HG02588 (cell line): ENCODE data around the gene GMDS.

Experiments used
- ATAC-seq: cut with Tn5 transposase; IDR thresholded peaks from one replicate; pipeline ENCODE4 v1.9.1; 2021; ENCODE audit warnings: mild to moderate bottlenecking, moderate library complexity; ENCODE audit not compliant: unreplicated experiment

The GMDS gene

DNA sequence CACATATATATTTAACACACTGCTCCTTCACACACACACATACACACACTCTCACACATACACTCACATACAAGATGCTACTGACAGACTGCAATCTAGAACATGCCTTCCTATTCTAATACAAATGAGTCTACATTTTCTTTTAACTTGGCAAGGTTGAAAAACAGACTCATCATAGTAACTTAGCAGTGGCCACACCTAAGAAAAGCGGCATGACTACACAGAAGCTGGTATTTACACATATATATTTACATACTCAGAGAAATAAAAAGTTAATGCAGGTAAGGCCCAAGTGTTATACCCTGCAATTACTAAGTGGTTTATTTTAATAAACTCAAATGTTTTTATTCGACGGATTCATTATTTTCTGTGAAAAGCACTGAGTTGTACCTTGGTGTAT lies 426.4 kb downstream of the GMDS start:
- no peak for ATAC-seq

DNA sequence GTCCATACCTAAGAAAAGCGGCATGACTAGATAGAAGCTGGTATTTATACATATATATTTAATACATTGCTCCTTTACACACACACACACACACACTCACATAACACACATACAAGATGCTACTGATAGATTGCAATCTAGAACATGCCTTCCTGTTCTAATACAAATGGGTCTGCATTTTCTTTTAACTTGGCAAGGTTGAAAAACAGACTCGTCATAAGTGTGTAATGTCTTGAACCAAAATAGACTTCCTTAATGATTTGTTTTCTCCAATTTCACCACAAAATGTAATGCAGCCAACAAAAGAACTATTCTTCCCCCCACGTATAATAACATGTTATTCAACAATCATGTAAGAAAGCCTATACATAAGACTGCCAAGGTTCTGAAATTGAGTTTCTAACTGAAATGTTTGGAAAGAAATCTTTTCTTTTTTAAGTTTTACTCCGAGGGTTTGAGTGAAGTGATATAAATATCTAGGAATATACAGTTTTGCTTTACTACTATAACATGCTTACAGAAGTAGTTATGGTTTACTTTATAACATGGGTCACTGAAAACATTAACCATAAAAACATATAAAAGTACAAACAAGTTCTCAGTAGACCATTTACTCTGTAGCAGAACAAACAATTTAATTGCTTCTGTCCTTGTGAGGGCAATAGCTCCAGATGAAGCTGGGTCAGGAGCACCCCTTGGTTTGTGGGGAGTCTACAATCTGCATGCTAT lies 428.2 kb downstream of the GMDS start:
- no peak for ATAC-seq

DNA sequence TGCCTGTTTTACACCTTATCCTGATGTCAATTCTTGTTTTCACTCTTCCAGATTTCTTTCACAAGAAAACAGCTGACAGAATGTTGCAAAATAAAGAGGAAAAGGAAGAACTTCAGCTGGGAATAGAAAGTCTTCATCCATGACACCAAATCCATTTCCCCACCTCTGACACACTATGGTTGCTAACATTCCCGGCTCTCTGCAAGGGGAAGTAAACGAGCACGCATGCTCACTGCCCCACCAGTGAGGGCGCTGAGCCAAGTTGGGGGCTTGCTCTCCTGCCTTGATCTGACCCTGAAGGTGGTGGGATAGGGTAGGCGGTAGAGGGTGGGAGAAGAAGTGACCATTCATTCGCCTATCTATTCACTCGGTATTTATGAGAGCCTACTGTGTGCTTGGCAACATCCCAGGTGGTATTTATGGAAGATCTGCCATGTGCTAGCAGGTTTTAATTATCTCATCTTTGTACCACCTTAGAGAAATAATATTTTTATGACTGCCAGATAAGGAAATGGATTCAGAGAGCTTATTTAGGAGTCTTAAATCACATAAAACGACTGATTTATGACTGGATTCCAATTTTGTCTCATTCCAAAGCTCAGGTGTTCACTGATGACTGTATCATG lies 429.5 kb downstream of the GMDS start:
- no peak for ATAC-seq

DNA sequence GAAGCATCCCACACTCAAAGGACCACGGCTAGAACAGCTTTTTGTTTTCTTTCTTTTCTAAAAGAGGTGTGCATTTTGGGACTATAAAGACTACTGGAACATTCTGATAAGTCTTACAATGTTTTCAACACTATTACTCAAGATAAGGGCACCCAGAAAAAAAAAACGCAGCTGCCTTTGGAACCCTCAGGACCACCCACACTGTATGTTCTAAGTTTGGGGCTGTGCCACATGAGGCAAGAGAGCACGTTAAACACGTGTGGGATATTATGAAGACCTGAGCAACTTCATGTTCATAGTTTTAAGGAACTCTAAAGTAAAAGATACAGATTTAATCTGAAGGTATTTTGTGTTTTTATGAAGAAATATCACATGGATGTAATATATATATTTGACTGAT lies 431.1 kb downstream of the GMDS start:
- no peak for ATAC-seq

DNA sequence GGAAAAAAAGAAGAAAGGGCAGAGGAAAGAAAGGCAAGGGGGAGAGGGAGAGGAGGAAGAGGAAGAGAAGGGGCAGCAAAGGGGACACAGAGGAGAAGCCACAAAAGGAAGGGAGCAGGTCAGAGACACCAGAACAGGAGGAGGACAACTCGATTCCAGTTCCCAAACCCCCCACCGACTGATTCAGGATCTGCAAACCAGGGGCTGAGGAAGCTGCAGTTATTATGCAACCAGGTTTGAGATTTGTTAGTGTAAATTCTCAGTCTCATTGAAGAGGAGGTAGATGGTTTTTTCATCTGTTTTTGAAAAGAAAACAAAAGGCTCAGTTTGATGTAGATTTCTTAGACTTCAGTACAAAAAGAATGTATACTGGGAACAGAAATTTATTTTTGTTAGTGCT lies 432.9 kb downstream of the GMDS start:
- no peak for ATAC-seq

DNA sequence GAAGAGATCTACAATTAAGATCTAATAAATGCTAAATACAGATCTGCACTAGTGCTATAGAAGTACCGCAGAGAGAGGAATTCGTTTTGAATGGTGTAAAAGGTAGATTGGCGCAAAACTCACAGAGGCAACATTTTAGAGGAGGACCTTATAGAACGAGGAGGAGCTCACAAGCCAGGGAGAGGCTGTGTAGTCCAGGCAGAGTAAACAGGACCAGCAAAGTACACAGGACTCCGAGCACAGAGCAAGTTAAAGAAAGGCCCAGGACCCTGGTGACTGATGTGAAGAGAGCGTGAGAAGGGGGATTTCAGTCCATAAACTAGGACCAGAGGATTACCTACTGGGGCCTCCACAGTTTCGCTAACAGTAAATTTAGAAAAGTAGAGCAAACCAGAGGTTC lies 433.4 kb downstream of the GMDS start:
- ATAC-seq, result no peak

DNA sequence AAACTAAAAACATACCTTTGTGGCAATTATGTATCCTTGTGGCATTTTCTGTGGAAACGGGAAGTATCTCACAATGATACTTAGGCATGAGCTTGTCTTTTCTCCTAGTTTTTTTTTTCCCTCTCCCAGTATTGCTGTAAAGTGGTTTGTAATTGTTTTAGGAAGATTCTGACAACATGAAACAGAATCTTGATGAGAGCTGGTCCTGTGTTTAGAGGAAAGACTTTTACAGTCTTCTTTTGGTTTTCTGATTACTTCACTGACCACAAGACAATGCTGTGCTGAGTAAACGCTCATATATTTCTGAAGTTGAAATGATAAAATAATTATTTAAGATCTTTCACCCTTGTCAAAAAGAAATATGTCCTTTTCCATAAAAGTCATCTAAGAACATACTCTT lies 434.5 kb downstream of the GMDS start:
- ATAC-seq, result no peak

DNA sequence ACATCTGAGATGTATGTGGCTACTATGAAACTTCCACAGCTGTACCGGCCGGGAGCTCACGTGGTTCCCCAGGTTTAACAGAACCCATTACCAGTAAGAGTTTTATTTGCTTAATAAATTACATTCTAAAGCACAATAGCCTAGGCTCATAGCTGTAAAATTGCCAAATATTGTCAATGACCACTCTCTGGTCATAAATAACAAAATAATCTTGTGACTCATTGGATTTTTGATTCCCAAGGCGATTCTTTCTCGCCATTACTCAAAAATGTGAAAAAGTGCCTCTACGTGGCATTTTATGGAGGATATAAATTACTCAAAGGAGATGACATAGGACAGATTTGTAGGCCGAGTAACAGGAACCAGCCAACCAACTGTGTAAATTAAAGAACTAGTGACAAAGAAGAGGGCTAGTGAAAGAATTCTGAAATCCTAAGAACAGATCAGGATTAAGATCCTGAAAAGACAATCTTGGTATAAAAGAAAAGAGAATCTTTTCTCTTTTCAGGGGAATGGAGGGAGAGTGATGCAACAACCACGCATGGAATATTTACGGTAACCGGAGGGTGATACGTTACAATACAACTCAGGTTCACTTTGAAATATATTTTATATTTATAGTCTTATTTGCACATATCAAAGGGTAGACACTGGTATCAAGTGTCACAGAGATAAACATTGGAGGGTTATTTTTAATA lies 436.0 kb downstream of the GMDS start:
- no peak for ATAC-seq

DNA sequence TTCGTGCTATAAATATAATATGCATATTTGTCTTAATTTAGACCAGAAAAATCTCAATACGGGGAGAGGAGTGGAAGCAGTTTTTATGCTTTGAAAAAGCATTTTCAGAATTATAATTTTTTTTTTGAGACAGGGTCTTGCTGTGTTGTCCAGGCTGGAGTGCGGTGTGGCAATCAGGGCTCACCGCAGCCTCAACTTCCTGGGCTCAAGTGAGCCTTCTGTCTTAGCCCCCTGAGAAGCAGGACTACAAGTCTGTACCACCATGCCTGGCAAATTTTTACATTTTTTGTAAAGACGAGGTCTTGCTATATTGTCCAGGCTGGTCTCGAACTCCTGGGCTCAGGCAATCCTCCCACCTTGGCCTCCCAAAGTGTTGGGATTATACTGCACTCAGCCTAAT lies 438.5 kb downstream of the GMDS start:
- no peak for ATAC-seq

DNA sequence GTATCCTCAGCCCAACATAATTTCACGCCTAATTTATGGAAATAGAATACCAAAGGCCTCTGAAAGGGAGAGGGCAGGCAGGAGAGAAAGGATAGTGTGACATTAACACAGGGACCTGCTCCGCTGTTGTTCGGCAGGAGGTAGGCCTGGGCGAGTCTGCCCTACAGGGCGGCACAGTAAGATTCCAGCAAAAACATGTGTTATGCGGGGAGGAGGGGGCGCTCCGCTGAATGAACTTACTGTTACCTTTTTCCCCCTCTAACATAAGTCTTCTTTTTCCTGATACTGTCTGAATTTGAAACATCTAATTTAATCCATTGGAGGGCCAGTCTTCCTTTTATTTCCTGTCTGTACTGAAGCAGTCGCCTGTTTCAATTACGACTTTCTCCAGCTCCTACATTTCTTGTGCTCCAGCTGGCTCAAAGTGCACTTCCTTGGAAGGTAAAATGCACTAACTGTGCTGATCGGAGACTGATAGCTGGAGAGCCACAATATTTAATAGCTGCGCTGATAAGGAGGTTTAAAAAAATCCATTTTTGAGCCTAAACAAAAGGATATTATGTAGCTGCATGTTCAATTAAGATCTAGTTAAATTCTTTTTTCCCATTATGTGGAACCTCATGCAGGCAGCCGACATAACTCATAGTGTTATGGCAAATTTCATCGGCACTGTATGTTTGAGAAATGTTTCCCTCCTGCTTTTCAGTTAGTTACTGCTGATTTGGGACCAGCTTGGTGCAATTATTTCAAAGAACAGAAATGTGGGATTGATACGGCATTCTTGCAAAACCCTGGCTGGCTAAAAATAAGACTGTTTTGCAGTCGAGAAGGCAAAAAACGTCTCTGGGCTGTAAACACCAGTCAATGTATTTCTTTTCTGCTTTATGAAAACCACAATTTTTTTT lies 442.7 kb downstream of the GMDS start:
- ATAC-seq, result no peak

DNA sequence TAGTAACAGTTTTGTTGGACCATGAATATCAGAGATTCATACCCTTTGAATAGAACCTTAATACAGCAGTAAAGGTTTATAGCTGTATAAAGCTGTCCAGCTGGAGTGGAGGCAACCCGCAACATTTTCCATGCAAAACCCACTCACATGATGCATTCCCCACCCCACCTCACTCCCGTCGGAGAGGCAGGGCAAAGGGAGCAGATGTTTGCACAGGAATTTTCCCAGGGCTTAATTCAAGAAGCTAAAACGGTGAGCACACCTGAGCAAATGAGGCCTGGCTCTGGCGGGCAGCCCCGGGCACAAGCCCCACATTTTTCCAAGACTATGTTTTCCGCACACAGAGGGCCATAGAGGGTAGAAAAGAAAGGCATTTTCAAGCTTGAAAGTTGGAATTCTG lies 444.0 kb downstream of the GMDS start:
- ATAC-seq, result no peak

DNA sequence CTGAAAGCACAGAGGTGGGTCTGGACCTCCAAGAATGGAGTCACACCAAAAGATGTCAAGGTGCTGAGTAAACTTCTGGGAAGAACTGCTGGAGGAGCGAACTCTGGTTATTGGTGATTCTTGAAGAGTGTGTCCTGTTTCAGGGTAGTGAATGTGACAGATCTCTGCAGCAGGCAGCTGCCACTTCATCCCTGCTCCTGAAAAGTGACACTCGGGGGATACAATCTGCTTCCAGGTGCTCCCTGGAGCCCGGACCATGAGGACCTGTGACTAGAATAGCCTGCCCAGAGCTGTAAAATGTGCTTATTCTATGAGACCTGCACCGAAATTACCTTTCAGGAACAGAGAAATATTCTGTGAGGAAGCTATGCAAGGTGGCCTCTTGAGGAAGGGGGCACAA lies 444.6 kb downstream of the GMDS start:
- no peak for ATAC-seq

DNA sequence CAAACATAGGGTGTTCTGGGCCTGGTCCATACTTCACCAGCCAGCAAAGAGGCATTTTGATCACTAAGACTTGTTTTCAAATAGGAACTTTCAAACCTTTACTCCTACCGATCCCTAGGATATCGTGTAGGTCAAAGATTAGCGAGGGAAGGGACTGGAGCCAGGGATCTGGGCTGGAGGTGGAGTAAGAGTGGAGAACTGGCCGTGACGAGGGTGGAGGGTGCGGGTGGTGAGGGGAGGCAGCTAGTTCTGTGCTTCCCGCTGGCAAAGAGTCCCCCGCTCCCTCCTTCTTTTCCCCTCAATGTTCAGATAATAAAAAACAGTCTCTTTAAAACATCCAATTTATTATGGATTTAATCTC lies 446.5 kb downstream of the GMDS start:
- ATAC-seq, result no peak

DNA sequence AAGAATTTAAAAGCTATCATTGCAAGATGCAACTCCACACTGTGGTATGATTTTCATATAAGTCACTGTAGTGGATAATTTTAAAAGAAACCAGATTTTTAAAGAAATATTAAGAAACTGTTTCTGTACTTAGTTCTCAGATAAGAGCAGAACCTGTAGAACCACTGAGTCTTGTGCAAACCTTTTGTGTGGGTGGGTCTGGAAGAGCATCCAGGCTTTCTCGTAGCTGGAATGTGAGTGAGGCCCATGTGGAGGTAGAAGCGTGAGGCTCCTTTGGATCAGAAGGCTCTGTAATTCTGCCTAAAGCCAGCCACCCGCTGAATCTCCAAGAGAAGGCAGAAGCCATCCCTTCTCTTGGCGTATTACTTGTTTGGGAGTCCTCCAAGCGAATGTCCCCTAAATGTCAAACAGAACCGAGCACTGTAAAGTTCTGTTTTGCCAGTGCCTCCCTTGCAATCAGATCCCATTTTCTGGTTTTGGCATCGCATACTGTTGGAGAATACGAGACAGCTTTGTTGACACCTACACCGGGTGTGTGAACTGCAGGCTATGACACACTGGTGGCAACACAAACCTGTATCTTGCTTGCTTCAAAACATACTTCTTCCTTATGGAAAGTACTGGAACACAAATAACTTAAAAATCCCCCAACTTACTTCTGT lies 447.0 kb downstream of the GMDS start:
- no peak for ATAC-seq

DNA sequence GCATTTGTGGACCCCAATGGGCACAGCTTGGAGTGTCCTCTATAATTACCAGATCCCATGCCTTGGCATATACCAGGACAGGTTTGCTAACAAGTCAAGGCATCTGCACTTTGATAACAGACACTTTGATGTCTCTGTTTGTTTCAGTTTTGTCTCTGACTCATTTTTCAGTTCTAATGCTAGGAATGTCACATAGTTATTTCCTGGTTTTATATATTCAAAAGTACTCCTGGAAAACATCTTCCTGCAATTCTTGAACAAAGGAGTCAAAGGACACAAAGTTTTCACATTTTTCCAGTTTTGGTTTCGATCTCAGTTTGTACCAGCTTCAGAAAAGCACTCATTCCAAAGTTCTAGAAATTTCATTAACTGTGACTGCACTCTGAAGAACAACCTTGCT lies 447.6 kb downstream of the GMDS start:
- peak; percentile 7 for ATAC-seq

DNA sequence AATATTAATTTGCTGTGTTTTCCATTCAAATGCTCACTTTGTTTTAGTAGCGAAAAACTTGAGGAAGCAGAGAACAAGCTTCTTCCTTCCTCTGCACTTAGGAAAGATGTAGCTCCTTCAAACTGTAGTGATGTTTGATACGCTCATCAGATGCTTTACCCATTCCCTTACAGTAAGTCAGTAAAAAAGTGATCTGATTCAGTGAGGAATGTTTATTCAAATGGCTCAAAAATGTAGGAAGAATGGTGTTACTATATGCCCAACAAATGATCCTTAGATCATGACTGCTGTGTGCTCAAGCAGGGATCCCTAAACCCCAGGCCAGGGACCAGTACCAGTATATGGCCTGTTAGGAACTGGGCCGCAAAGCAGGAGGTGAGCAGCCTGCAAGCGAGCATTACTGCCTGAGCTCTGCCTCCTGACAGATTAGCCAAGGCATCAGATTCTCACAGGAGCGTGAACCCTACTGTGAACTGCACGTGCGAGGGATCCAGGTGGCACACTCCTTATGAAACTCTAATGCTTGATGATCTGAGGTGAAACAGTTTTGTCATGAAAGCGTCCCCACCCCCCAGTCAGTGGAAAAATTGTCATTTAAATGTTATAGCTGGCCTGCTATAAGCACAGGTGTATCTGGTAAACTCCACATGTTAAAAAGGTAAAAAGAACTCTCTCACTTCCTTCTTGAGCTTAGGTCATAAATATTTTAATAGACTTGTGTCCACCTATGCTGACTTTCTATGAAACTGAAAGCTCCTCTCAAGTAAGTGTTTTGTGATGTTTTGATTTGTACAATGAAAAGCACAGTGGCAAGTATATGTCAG lies 448.5 kb downstream of the GMDS start:
- peak; percentile 82 for ATAC-seq

DNA sequence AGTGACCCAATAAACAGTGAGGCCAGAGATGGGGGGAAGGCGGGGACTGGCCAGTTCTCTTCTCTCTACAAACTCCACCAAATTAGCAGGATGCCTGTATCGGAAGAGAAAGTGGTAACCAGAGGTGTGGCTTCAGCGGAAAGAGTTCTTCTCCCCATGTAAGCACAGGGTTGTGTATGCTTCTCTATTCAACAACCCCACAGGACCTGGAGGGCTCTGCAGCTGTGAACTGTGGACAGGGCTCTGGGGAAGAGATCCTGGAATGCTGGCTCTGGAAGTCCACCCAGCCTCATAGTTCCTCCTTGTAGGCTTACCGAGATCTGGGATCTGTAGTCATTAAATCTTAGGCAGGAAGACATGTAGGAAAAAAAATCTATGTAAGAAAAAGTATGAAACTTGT lies 449.5 kb downstream of the GMDS start:
- ATAC-seq, result no peak

DNA sequence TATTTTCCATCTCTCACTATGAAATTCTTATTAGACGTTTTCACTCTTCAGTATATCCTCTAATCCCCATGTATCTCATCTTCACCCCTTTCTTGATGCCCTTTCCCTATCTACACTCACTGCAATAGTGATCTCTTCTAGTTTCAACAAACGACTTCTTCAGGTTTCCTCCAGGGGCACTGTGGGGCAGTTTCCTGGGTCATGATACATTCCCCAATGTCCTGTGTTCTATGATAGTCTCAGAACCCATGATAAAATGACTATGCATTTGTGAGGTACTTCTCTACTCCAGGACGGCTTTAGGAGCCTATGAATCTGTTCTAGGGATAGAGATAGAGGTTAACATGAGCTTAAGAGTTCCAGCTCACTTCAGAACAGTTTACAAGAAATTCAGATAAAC lies 452.4 kb downstream of the GMDS start:
- ATAC-seq, result no peak

DNA sequence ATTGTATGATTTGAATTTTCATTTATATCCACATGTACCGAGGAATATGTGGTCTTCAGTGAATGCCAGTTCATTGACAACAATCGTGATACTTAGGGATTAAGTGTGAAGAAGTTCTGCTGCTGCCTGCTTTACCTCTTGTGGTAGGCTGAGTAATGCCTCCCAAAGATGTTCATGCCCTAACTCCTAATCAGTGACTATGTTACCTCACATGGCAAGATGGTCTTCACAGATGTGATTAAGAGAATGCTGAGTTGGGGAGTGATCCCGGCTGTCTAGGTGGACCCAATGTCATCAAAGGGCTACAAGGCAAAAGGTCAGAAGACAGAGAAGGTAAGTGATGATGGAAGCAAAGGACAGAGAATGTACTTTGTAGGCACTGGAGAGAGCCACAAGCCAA lies 454.7 kb downstream of the GMDS start:
- no peak for ATAC-seq

DNA sequence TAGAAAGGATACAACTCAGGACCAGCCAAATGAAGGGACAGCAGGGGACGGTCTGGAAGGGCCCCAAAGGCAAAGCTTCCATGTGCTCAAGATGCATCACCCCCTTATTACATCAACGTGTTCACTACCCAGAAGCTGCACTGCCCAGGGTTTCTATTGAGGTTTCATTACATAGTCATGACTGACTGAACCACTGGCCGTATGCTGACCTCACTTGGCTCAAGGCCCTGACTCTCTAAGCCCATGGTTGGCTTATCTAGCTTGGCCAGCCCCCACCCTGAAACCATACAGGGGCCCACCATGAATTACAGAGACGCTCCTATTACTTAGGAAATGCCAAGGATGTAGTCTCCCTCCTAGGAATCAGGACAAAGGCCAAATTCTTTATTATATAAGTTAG lies 456.3 kb downstream of the GMDS start:
- no peak for ATAC-seq
